Stimulated activated CD4-positive, alpha-beta T cell treated with anti-CD3 and anti-CD28 coated beads, Interleukin-12 subunit alpha, Interleukin-12 subunit beta, amount 100 ng/mL, for 48 hours (primary cell): ENCODE data around the gene SEPHS2.
"Not testable (repeated sequence)": the region's sequence is repeated elsewhere in the genome, so short reads cannot be mapped to it uniquely, and the experiment has no call there.

Experiments used
- DNase-seq, 3 donors: peaks; one replicate each; pipeline ENCODE4 v3.0.0-alpha.2; 2020; ENCODE audit warnings: low read depth in 2 of 3, low spot score in 1 of 3

The SEPHS2 gene

DNA sequence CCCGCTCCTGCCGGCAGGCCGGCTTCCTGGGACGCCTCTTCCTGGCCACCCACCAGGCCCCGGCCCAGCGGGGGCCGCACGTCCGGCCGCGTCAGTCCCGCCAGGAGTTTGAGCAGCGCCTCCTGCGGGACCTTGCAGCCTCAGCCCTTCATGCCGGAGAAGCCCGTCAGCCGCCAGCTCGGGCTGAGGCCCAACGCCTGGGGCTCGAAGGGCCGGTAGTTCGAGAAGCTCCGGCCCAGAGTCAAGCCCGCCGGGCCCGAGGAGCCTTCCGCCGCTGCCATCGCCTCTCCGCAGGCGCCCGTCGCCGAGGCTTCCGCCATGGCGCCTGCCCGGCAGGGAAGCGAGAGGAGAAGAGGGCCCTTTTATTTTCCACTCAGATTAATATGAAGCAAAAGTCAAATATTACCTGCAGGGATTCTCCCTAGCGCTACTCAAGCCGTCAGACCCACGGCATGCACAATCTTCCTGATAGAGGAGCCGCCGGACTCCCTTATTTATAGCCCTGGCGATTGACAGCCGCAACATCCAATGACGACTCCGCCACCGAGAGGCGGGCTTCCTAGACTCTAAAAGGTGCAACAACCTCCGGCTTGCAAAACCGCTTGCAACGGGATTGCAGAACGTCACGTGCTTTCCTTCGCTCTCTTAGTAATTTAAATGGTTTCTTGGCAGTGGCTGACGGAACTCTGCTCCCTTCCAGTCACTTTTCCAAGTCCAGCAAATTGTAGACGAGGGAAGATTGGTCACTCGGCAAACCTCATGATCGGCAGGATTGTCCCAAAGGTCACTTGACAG, at the start of gene SEPHS2:
TSS of gene SEPHS2 (minus strand) at position 467 of the 795 bp plus-strand sequence. CDS start at position 320, 147 bp downstream.
- DNase-seq: peak; percentile 94 to 100 (median 96)

DNA sequence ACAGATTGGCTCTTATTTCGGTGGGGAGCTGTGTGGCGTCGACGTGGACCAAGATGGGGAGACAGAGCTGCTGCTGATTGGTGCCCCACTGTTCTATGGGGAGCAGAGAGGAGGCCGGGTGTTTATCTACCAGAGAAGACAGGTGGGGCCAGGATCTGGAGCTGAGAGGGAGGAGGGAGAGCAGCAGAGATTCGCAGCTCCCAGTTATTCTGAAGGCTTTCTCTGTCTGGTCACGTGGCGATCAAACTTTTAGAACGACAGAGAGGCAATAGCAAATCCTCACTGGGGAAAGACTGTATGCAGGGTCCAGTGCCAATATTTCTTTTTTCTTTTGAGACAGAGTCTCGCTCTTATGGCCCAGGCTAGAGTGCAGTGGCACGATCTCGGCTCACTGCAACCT, 49.0 kb upstream of the SEPHS2 start:
- no peak for DNase-seq

GRCh38 chr16:30493941-30494488, 48.3 kb upstream of the SEPHS2 start:
- no peak for DNase-seq

- no peak for DNase-seq
These were observed 46.2 kb upstream of the SEPHS2 start for GRCh38 chr16:30491744-30492308.

GRCh38 chr16:30491229-30491628, 45.6 kb upstream of the SEPHS2 start:
- no peak for DNase-seq

- DNase-seq: no peak
These were observed 44.5 kb upstream of the SEPHS2 start for GRCh38 chr16:30490210-30490609.

- no peak for DNase-seq
These were observed 43.3 kb upstream of the SEPHS2 start for GRCh38 chr16:30488764-30489605.

- DNase-seq: no peak
These were observed 40.3 kb upstream of the SEPHS2 start for GRCh38 chr16:30485818-30486436.

GRCh38 chr16:30484887-30485286, 39.2 kb upstream of the SEPHS2 start:
- DNase-seq: no peak

- DNase-seq: no peak
These were observed 36.7 kb upstream of the SEPHS2 start for GRCh38 chr16:30482366-30482765.

- no peak for DNase-seq
These were observed 35.7 kb upstream of the SEPHS2 start for GRCh38 chr16:30481381-30481780.

GRCh38 chr16:30478766-30479478, 33.2 kb upstream of the SEPHS2 start:
- DNase-seq: no peak

DNA sequence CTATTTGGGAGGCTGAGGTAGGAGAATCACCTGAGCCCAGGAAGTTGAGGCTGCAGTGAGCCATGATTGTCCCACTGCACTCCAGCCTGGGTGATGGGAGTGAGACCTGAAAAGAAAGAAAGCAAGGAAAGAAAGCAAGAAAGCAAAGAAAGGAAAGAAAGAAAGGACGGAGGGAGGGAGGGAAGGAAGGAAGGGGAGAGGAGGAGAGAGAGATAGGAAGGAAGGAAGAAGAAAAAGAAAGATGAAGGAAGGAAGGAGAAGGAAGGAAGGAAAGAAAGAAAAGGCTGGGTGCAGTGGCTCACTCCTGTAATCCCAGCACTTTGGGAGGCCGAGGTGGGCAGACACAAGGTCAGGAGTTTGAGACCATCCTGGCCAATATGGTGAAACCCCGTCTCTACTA, 32.1 kb upstream of the SEPHS2 start:
- DNase-seq: not testable (repeated sequence)

GRCh38 chr16:30476991-30477390, 31.3 kb upstream of the SEPHS2 start:
- no peak for DNase-seq

DNA sequence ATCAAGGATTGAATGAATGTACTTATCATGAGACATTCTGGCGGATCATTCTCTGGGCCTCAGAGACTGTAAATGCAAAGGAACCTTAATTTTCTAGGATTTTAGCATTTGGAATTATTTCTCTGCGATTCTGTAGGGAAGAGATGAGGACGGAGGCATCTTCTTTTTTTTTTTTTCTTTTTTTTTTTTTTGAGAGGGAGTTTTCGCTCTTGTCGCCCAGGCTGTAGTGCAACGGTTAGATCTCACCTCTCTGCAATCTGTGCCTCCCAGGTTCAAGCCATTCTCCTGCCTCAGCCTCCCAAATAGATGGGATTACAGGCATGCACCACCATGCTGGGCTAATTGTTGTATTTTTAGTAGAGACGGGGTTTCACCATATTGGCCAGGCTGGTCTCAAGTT, 29.0 kb upstream of the SEPHS2 start:
- no peak for DNase-seq

DNA sequence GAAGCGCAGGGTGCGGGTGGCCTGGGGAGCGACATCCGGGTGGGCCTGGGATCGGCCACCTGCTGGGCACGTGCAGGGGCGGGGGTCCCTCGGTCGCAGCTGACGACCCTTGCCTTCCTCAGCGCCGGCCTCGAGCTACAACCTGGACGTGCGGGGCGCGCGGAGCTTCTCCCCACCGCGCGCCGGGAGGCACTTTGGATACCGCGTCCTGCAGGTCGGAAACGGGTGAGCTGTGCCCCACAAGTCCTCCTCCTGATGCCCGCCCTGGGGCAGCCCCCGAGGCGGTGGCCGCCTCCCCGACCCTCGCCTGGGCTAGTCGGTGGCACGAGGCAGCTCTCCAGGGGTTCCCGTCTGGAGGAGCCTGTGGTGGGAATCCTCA, 28.4 kb upstream of the SEPHS2 start:
- DNase-seq: no peak

DNA sequence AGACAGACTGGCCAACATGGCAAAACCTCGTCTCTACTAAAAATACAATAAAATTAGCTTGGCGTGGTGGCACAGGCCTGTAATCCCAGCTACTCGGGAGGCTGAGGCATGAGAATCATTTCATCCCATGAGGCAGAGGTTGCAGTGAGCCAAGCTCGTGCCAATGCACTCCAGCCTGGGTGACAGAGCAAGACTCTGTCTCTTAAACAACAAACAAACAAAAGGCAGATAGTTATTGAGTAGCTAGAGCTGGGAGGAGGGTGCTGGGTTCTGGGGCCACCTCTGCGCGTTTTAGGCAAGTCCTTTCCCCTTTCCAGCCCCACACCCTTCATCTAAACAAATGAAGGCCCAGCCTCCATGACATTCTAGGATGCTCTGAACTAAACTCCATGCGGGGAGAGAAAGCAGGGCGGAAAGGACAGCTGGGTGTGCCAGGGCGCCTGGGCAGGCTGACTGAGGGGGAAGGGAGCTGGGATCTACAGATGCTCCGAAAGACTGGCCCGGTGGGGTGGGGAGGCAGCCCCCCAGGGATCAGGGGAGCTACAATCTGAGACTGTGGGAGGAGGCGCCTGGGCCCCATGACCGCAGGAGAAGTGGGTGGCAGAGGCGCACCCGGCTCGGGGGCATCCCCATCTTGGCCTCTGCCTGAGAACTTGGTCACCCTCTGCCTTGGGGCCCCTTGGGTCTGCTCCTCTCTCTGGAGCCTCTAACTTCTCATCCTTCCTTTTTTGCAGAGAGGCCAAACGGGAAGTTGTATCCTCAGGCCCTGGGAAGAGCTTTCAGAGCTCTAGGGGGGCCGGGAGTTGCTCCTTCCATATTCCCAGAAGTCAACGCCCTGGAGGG, 27.8 kb upstream of the SEPHS2 start:
- DNase-seq: peak in 2 of 3 donors; percentile 47 to 60

DNA sequence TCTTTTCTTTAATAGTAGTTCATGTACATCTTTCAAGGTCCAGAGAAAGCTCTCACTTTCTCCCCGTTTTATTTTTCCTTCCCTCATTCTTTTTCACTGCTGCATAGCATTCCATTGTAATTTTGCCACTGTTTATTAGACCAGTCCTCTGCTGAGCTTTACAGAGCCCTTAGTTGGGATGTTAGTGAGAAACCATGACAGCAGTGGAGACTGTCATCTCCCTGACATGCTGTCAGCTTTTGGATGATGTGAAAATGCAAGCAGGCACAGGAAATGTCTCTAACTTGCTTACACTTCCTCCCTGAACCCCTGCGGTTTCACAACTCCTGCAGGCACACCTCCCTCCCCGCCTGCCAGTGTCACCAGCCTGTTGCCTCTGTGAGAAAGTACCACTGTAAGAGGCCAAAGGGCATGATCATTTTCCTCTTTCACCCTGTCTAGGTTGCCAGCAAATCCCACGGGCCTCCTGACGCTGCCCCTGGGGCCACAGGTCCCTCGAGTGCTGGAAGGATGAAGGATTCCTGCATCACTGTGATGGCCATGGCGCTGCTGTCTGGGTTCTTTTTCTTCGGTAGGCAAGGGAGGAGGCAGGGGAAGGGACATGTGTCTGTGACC, 26.8 kb upstream of the SEPHS2 start, which contains the start of gene ITGAL:
TSS of gene ITGAL (plus strand) at position 415 of the 615 bp plus-strand sequence. CDS start at position 511, 96 bp downstream.
- peak; percentile 70 to 80 (median 74) for DNase-seq

DNA sequence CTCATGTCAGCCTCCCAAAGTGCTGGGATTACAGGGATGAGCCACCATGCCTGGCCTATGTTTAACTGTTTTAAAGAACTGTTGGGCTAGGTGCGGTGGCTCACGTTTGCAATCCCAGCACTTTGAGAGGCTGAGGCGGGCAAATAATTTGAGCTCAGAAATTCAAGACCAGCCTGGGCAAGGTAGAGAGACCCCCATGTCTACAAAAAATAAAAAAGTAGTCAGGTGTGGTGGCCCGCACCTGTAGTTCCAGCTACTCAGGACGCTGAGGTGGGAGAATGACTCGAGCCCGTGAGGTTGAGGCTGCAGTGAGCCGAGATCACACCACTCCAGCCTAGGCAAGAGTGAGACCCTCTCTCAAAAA, 24.9 kb upstream of the SEPHS2 start:
- no peak for DNase-seq
